Activated CD4-positive, alpha-beta T cell treated with anti-CD3 and anti-CD28 coated beads for 1 hour (primary cell): ENCODE data around the gene IGF2BP2.
"Not testable (repeated sequence)": the region's sequence is repeated elsewhere in the genome, so short reads cannot be mapped to it uniquely, and the experiment has no call there.

ENCODE experiments used
- DNase-seq: peaks from one replicate; pipeline ENCODE4 v3.0.0-alpha.2; 2020

Gene IGF2BP2

DNA sequence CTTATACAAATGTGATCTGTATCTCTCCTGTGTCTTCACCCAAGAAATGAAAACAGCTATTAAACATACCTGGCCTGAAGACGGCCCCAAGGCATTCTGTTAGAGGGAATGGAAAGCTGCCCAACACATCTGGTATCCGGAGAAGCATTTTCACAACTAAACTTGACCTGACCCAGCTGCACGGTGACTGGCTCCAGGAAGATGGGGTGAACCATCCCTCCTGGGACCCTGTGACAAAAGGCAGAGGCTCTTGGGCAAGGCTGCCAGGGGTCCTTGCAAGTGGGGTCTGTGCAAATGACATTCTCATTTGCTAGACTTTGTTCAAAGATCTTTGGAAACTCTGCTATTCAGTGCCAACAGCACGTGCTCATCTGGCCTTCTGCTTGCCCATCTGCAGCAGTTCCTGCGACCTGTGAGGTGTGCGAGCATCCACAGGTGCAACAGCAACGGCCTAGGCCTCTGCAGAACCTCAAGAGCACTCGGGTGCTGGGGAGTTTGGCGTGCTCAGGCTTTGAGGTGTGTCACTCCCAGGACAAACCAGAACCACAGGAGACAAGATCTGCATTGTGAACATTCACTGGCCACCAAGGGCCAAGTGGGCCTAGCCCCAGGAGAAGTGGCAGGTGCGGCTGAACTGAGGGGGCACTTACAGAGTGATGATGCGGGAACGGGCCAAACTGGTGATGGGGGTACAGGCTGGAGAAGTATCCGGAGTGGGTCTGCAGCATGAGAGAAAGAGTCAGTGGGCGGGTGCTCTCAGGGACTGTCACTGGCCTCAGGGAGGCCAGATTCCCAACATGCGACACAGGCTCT, 166.9 kb downstream of the IGF2BP2 start:
- DNase-seq = no peak

DNA sequence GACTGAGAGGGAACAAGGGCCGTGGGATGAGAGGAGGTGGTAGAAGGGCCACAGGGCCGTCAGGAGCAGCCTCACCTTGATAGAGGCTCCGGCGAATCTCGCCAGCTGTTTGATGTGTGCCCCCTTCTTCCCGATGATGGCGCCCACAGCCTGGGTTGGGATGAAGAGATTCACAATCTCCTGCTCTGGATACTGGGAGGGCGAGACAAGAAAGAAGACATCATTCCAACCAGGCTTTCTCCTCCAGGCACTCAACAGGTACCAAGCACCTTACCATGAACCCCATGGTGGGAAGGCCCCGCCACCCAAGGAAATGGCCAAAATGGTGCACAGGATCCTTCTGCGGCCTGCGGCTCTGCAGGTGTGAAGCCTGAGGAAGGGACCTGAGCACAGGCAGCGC, 167.6 kb downstream of the IGF2BP2 start:
- no peak for DNase-seq

DNA sequence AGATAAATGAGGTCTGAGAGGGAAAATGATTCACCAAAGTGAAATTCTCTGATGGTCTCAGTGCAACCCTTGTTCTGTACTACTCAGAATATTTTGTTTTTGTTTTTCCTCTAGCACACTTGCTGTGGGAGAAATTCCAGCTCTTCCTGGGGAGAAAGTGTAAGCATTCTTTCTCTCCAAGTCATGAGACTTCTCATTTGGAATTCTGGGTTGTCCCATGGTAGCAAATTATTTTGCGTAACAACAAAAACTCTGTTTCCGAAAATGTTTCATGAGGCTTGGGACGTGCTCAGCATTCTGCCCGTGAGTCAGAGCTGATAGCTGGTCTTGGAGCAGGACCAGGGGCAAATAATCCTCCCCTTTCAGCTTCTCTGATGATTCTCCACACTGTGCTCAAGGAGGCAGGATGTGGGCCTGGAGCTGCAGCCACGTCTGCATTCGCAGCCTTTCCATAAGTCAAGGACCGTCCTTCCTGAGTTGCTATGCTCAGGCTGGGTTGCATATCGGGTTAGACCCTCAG, 168.5 kb downstream of the IGF2BP2 start:
- no peak for DNase-seq

DNA sequence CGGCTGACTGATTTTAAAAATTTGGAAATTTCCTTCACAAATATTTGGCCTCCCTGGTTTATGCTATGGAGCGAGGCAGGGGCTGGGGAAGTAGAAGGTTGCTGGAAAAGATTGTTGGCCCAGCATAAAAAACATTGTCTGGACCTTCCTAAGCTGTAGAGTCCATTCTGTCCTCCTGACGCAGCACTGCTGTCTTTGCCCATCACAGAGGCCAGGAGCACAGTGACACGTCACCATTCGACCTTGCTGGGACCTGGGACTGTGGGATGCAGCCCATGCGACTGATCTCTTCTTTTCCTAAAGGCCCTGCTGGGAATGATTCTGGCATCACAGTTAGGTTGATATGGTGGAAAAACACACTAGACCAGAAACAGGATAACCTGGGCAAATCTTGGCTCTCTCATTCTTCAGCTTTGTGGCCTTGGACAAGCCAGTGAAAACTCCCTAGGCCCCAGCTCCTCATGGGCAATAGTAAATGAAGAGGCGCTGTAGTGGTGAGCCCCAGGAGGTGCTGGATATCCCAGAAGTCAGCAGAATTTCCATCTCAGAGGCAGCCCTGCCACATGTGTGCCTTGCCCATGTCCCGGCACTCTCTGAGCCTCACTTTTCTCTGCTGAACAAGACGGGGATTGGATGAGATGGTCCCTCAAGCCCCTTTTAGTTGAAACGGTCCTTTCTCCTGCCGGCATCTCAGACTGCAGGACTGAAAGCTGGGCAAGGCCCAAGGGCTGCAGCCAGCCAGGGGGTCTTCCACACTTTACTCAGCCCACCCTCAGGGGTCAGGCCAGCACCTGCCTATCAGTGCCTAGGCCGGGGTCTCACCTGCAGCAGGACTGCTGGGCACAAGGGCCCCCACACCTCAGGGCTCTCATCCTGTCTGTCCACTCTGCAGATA, 169.2 kb downstream of the IGF2BP2 start:
- no peak for DNase-seq

DNA sequence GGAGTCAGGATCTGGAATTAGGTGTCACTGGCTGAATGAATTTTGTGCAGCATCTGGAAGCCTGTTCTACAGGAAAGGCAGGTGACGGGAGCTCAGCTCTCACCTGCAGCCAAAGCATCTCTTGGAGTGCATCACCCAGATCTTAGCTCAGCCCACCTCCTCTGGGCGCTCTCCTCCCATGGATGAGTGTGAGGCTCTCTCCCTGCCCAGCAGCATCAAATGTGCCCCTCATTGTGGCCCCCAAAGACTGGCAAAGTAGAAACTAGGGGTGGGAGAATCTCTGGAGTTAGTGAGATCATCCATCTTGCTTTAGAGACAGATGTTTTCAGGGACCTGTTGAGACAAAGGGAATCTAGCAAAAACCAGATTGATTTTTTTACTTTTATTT, 170.1 kb downstream of the IGF2BP2 start:
- no peak for DNase-seq

DNA sequence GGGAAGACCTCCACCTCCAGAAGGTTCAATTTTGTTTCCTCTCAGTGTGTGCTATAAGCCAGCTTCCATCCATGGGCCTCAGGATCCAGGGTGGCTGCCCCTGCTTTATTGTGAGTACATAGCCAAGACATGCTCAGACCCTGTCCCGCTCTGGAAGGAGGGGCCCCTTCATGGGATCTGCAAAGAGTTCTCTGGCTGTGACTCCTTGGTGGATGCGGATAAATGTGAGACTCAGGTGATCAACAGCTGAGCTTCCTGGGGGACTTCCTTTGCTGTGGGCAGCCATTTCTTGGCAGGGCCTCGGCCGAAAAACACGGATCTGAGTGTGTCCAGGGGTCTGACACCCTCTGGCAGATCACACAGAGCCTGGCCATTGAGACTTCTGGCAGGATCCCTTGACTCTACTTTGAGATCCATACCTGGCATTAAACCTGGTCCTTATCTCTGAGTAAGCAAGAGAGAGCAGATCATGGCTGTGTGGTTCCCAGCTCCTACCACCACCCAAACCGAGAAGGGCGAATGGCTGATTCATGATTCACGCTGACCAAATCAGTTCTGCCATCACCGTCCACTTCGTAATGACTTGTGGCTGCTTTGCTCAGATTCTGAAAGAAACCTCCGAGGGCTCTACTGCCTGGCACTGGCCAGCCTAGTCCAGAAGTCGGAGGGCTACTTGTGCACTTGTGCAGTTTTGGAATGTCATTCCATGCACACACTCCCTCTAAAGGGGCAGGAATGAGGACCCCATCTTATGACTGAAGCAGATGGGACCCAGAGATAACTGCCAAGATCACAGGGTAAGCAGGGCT, 170.7 kb downstream of the IGF2BP2 start:
- no peak for DNase-seq

DNA sequence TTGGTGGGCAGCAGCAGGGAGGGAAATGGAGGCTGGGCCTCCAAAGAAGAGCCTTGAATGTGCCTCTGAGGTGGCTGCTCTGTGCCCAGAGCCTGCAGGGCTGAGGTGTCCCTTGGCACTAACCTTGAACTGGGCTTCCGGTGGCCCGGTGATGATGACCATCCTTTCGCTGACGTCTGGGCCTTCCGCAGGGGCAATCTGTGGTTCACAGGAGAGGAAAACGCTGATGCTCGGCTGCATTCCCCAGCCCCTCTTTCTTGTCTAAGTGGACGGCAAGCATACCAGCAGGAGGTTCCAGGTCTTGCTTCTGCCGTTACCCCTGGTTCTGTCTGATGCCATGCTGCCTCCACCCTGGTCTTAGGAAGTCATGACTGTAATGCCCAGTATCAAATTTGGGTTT, 172.9 kb downstream of the IGF2BP2 start:
- DNase-seq = no peak

DNA sequence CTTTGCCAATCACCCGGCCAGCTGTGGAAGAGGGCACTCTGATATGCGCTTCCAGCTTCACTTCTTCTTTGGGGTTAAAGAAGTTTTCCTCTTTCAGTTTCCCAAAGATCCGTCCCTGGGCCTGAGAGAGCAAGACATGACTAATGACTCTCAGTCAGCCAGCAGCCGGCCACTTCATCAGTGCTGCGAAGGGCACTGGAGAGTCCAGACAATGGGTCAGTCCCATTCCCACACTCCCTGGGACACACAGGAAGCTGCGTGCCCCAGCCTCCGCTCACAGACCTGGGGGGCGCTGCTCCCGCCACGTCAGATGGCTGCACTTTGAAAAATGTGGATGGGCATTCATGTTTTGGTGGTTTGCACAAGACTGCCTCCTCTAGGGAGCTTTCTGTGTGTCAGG, 175.4 kb downstream of the IGF2BP2 start:
- DNase-seq = no peak

DNA sequence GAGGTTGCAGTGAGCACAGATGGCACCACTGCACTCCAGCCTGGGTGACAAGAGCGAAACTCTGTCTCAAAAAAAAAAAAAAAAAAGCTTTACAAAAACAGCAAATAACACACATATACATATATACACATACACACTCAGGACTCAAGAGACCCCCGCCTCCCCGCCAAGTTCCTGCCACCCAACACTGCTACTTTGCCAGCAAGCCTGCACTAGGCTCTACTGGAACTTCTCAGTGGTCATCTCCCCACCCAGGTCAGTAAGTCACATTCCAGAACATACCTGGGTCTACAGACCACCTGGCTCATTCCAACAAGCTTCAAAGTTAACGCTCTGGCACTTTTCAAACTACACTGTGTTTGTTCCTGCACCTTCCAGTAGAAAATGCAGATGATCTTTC, 176.4 kb downstream of the IGF2BP2 start:
- DNase-seq = no peak

DNA sequence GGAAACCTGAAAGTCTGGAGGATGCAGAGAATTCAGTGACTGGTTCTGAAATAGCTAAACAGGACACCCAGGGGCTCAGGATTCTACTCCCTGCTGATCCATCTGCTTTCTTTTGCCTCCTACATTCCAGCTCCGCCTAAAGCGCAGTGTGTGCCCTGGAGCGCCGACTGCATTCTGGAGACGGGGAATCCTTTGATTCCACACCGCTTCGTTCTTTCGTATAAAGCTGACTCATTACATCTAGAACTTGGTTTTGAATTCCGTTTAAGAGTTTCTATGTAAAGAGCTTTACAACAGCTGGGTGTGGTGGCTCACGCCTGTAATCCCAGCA, 177.0 kb downstream of the IGF2BP2 start:
- no peak for DNase-seq

DNA sequence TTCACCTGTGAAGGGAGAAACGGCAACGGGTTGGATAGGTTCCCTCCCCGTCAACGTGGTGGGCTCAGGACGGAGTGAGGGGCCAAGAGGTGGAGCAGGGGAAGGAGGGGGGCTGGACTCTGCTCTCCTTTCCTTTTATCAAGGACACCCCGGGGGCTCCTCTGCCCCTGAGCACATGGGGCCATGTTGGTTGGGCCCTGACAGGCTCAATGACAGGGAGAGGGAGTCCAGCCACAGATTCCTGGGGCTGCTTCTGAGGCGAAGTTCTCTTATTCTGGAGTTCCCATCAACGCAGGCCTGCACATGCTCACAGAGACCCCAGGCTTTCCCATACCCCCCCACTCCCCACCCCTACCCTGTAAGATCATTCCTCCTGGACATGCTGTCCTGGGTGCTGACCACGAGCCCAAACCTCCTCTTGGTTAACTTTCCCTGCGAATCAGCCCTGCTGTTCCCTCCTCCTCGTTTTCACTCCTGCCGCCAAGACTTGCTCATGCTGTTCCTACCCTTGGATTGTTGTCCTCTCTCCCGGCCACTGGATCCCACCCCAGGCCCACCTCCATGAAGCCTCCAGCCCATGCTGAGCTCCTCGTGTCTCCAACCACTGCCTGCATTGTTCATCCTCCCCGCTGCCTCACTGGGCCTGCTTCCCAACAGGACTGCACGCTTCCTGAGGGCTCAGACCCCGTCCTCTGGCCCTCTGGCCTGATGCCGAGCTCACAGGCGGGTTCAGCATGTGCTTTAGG, 177.5 kb downstream of the IGF2BP2 start:
- no peak for DNase-seq

DNA sequence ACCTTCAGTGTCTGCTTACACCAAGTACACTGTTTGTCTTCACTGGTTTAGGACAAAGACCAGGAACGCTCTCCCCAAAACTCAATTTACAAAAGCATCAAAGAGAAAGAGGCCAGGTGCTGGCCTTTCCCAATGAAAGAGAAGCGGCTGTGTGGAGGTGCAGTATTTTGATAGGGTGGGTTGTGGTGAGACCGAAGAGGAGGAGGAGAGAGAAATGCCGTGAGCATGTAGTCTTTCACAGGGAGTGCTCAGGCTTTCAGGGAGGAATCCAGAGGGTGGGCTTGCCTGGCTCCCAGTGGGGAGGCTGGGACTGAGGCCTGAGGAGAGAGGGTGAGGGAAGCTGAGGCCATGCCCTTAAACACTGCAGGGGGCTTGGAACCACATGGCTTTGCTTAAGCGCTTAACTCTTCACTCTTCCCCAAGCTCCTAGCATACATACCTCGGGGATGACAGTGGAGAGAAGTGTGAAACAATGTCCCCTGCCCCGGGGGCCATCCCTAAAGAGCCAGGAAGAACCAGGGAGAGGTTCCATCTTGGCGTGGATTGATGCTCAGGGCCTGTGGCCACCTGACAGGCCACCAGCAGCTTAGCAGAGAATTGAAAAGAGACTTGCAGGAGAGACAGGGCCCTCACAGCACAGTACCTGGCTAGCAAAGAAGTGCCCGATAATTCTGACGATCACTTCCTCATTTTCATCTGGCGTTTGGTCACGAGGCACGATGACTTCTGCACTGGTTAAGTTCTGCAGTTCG, 178.3 kb downstream of the IGF2BP2 start:
- DNase-seq = no peak

DNA sequence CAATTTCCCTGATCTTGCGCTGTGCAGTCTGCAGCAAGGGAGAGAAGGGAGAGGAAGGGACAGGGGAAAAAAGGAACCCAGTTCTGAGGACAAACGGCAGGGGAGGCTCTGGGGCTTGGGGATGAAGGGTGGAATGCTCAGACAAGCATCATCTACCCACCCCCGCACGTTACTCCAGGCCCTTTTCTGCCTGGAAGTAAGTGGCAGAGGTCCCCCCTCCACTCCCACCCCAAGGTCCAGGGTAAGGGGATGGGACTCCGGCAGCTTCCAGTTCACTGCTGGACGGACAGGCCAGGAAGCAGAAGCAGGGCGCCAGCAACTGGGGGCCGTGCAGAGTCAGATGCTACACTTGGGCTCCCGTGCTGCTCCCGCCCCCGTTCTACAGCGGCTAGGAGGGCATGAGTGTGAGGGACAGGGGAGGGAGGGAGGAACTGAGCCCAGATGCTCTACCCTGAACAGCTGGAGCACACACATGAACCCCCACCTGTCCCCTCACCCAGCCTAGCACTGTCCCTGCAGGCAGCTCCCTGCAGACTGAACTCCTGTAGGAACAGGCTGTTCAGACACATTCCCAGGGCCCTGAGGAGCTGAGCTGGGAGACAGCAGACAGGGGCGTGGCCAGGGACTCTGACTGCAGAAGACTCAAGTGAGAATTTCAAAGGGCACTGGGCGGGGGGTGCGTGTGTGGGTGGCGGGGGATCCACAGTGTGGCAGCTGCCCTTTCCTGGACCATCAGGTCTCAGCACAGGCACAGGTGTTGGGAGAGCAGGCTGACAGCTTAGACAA, 179.1 kb downstream of the IGF2BP2 start:
- no peak for DNase-seq

DNA sequence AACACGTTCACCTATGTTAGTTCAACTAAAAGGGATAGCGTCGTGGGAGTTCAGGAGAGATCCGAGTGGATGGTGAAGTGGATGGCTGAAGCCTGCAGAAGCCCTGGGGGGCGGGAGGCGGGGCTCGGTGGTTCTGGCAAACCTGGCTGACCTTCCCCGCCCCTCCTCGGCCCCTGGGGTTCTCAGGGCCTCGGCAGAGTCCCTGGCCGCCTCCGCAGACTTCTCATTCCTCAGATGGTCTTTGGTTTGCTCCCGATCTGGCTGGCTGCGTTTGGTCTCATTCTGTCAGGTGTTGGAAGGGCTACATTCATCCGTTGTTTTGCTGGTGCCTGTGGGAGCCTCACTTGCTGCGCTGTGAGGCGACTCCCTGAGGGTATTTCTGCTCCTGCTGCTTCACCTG, 179.7 kb downstream of the IGF2BP2 start:
- not testable (repeated sequence) for DNase-seq

DNA sequence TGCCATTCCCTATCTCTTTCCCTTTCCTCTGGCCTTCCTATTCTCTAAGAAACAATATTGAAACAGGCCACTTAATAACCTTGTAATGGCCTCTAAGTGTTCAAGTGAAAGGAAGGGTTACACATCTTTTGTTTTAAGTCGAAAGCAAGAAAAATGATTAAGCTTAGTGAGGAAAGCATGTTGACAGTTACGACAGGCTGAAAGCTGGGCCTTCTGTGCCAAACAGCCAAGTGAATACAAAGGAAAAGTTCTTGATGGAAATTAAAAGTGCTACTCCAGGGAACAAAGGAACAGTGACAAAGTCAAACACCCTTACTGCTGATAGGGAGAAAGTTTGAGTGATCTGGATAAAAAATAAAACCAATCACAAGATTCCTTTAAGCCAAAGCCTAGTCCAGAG, 184.5 kb downstream of the IGF2BP2 start:
- DNase-seq = no peak

DNA sequence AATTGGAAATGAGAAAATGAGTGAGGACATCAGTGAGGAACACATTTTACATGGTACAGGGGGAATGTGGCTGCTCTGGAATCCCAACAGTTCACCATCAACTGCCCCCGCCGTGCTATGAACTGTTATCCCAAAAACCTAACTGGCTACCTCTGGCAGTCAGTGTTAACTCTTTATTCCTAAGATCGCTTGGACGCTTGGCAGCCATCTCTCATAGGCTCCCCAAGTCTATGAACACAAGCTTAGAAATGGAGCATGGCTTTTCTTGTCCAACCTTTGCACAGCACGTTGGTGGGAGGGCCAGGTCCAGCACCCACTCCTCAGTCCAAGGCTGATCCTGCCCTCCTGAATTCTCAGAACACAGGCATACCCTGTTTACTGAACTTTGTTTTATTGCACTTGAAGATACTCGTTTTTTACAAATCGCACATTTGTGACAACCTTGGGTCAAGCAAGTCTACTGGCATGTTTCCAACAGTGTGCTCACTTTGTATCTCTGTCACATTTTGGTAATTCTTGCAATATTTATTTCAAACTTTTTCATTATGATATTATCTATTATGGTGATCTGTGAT, 185.1 kb downstream of the IGF2BP2 start:
- no peak for DNase-seq

DNA sequence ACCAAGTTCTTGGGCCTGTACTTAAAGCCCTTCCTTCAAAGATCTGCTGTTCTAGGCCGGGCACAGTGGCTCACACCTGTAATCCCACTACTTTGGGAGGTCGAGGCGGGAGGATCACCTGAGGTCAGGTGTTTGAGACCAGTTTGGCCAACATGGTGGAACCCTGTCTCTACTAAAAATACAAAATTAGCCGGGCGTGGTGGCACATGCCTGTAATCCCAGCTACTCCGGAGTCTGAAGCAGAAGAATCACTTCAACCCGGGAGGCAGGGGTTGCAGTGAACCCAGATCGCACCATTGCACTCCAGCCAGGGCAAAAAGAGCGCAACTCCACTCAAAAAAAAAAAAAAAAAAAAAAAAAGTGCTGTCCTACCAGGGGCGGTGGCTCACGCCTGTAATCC, 186.2 kb downstream of the IGF2BP2 start:
- DNase-seq = not testable (repeated sequence)

DNA sequence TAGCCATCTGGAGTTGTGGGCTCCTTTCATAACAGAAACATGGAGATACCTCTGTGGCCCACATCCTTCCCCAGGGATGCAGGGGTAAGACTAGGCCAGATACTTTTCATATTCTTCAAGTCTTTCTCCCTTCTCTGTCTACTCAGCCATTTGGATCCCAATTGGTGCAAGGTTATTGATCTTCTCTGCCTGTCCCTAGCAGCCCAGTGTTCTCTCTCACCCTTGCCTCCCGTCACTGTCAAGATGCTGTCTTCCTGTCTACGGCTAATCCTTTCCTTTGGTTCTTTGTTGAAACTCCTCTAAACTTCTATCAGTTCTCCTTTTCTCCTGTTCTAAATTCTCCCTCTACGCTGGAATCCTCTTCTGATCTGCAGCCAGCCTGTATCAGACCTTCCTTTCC, 187.5 kb downstream of the IGF2BP2 start:
- DNase-seq = no peak

DNA sequence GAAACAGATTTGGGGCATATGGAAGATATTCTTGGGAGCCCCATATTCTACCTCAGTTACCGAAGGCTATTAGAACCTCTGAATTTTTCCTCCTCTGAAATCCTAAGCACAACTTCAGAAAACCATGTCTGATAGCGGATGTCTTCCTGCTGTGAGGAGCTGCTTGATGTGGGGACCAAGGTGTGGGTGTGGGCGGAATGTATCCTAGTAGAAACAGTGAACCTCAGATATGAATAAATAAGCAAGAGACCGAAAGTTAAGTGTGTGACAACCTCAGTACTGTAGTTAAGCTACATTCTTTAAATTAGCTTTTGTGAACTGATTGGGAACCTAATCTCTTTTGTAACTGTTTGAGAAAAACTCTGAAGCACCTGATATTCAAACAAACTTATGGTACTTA, 191.8 kb downstream of the IGF2BP2 start:
- no peak for DNase-seq

DNA sequence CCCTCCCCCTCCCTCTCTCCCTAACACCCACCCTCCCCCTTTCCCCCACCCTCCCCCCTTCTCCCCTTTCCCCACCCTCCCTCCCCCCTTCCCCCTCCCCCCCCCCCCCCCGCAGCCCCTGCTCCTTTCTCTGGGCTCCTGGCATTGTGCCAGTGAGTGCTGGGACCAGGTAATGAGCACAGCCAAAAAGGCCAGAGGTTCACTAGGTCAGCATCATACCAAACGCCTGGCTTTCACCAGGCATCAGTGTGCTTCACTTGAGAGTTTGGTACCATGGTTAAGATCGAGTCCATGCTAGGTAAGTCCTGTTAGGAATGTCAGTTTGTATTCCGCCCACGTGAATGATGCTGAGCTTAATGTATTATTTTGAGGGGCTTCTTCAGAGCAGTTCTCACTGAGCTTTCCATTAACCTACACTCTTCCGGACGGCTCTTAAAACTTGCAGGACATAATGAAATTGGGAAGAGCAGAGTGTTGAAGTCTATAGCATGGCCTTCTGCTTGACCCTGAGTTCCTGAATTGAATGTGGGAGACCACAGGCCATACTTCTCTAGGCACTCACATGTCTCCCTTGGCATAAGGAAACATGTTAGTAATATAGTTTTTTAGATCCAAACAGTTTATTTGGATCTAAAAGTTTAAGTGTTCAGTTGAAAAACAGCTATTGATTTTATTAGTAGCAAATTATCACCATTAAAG, 193.2 kb downstream of the IGF2BP2 start:
- no peak for DNase-seq
